Stimulated activated CD8-positive, alpha-beta memory T cell treated with anti-CD3 and anti-CD28 coated beads, Interleukin-7, amount 100 ng/mL, for 4 hours (primary cell): ENCODE results near the gene CDH13.

Experiments used
- DNase-seq, 2 donors: peaks; one replicate each; pipeline ENCODE4 v3.0.0-alpha.2; 2020; ENCODE audit warnings: low read depth in 2 of 2

The CDH13 gene

DNA sequence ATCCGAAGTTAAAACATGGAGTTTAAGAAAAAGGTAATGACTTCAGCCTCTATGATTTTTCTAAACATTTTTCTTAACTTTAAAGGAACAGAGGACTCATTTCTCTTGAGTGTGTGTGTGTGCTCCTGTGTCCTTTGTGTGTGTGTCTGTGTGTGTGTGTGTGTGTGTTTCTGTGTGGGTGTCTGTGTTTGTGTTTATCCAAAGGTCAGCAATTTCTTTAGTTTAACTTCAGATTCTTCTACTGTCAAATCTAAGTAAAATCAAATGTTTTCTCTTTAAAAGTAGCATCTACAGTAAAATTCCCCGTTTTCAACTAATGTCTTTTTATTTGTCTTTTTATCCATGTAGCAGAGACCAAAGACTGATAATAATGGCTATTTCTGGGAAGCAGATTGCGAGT, 1212.8 kb downstream of the CDH13 start:
- DNase-seq = no peak

DNA sequence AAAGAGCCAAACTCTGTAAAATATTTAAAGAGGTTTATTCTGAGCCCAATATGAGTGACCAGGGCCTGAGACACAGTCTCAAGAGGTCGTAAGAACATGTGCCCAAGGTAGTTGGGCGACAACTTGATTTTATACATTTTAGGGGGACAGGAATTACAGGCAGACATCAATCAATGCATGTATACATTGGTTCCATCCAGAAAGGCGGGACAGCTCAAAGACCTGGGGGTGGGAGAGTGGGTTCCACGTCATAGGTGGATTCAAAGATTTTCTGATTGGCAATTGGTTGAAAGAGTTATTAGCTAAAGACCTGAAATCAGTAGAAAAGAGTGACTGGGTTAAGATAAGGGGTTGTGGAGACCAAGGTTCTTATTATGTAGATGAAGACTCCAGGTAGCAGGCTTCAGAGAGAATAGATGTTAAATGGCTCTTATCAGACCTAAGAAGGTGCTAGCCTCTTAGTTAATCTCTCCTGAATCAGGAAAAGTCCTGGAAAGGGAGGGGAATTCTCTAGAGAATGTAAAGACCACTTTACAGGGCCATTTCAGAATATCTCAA, 1213.4 kb downstream of the CDH13 start:
- no peak for DNase-seq

DNA sequence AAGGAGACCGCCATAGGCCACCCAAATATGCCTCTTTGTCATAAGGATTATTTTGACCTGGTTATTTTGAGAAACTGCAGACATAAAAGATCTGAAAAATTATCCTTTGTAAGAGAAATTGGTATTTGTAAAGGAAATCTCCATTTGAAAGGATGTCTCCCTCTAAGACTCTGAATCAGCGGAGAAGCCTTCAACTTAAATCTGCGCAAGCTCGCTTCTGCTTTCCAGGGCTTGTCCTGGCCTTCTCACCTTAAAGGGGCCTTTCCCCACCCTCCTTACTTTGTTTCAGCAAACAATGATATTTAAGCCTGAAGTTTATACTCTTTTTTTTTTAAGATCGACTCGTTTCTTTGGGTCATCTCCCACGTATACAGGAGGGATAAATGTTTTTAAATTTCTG, 1215.5 kb downstream of the CDH13 start:
- no peak for DNase-seq

DNA sequence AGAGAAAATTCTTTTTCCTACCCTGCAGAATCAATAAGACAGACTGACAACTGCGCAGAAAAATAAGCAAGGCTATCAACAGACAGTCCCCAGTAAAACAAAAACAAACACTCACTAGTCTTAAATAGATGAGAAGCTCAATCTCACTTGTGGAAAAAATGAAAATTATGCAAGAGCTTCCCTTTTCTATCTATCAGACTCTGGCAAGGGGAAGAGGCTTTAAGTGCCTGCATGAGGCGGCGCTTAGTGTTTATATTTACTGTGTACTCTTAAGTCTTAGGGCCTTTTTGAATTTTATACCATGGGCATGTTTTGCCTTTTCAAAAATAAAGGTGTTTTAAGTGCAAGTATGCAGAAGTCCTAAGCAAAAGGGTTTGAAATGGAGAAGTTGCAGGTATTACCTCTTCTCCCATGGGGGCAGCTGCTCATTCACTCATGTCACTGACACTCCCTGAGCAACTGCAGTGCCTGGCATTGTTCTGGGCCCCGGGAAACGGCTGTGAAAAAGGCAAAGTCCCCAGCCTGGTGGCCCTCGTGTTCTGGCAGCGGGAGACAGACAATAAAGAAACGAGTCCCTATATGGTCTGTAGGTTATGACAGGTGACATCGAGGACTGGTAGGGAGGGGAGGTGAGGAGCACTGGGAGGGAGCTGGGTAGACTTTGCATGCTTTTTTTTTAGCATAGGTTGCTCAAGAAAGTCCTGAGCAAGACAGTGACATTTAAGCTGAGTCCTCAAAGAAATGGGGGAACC, 1216.2 kb downstream of the CDH13 start:
- DNase-seq = no peak

DNA sequence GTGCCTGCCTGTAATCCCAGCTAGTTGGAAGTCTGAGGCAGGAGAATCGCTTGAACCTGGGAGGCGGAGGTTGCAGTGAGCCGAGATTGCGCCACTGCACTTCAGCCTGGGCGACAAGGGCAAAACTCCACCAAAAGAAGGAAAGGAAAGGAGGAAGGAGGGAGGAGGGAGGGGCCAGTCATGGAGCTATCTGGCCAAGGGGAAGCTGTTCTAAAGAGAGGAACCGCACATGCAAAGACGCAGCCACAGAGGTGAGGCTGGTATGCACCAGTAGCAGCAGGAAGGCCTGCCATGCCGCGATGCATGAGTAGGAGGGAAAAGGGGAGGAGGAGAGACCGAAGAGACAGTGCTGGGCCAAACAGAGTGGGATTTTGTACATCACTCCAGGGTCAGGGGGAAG, 1216.9 kb downstream of the CDH13 start:
- DNase-seq = no peak

DNA sequence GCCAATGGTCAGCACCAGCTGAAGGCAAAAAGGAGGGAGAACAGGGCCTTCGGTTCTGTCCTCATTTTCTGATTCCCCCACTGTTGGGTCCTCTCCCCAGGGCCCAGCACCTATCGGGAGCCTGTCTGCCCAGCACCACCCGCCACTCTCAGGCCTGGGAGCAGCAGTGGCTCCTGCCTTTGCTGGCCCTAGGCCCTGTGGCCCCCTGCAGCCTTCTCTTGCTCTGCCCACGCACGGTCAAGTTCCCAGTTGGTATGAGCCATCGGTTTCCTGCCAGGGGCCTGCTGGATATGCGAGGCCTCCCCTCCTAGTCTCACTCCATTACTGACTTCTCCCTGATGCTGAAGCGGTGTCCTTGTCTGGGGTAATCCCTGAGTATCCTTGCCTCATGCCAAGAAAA, 1218.5 kb downstream of the CDH13 start:
- no peak for DNase-seq

GRCh38 chr16:83847371-83848225, 1220.8 kb downstream of the CDH13 start:
- DNase-seq = no peak

- DNase-seq = no peak
Measured at GRCh38 chr16:83849421-83849820, 1222.7 kb downstream of the CDH13 start.
